GM18519 (cell line): ENCODE data around the gene ADGRA3.

Source experiments
- ATAC-seq: cut with Tn5 transposase; IDR thresholded peaks from one replicate; pipeline ENCODE4 v1.9.1; 2021; ENCODE audit warnings: mild to moderate bottlenecking, moderate library complexity; ENCODE audit not compliant: unreplicated experiment, low FRiP score

Gene ADGRA3, protein sequence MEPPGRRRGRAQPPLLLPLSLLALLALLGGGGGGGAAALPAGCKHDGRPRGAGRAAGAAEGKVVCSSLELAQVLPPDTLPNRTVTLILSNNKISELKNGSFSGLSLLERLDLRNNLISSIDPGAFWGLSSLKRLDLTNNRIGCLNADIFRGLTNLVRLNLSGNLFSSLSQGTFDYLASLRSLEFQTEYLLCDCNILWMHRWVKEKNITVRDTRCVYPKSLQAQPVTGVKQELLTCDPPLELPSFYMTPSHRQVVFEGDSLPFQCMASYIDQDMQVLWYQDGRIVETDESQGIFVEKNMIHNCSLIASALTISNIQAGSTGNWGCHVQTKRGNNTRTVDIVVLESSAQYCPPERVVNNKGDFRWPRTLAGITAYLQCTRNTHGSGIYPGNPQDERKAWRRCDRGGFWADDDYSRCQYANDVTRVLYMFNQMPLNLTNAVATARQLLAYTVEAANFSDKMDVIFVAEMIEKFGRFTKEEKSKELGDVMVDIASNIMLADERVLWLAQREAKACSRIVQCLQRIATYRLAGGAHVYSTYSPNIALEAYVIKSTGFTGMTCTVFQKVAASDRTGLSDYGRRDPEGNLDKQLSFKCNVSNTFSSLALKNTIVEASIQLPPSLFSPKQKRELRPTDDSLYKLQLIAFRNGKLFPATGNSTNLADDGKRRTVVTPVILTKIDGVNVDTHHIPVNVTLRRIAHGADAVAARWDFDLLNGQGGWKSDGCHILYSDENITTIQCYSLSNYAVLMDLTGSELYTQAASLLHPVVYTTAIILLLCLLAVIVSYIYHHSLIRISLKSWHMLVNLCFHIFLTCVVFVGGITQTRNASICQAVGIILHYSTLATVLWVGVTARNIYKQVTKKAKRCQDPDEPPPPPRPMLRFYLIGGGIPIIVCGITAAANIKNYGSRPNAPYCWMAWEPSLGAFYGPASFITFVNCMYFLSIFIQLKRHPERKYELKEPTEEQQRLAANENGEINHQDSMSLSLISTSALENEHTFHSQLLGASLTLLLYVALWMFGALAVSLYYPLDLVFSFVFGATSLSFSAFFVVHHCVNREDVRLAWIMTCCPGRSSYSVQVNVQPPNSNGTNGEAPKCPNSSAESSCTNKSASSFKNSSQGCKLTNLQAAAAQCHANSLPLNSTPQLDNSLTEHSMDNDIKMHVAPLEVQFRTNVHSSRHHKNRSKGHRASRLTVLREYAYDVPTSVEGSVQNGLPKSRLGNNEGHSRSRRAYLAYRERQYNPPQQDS (N-terminal part only)

DNA sequence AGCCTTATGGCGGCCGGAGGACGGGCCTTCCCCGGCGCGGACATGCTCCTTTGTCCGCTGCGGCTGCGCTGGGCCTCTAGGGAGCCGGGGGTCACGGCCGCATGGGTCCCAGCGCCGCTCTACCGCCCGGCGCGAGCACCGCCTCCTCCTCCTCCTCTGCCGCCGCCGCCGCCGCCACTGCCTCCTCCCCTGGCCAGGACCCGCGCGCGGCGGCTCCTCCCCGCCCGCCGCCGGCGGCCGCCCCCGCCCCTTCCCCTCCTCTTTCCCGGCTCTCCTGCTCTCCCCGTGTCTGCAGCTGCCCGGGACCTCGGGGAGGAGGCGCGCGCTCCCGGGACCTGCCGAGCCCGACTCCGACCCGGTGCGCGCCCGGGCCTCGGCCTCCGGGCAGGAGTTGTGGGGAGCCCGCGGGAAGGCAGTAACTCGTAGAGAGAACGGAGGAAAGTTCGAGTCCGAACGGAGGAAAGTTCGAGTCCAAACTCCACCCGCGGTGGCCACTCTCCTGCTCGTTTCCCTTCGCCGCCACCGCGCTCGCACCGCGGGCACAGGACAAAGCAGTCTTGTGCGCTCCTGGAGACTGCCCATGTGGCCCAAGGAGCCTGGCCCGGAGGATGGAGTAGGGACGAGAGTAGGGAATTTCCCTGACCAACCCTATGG, at the start of gene ADGRA3:
Gene ADGRA3, minus strand, starts transcription at position 179 of the 654 bp plus-strand sequence. CDS start 282 bp downstream, outside the sequence.
- peak; percentile 42 for ATAC-seq

DNA sequence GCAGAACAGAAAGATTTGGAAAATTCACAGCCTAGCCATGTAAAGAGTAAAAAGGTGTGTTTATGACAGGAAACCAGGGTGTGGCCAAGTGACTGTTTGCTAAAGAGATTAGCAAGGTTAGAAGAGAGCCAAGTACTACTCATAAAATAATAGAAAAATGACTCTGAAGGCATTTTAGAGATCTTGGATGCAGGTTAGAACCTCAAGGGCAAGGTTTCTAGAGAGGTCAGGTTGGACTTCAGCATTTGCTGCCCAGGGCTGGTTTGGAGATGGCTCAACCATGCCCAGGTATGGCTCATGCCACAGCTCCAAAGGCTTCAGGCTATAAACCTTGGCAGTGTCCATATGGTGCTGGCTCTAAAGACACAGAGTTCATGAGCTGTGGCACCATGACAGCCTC, 40.6 kb upstream of the ADGRA3 start:
- no peak for ATAC-seq

DNA sequence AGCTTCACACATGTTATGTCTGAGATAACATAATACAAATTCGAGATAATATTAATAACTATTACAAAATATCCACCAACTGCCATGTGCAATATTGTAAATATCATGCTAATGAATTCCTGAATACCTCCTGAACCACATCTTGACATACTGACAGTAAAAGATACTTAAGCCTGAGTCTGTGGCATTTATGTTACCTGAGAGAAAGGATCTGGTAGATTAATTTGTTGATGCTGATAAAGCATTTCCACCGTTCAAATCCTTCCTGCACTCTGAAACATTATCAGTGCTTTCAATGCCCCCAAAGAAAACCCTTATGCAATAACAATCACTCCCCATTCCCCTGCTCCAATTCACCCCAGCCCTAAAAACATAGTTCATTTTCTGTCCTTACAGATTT, 38.8 kb upstream of the ADGRA3 start:
- ATAC-seq, result no peak

DNA sequence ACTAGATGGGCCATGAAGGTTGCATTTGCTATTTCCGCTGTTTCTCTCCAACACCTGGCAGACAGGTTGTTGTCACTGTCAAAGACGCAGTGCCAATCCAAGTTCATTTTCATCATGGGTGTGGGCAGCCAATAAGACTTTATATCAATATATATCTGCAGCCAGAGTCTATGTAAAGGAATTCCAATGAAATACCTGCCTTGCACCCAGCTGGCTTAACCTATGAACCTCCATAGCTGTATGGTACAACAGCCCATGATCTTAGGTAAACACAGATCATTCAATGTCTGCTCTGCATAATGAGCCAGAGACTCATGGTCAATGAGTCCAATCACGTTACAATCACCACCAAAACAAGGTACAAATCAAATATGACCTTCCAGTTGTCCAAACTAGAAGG, 37.7 kb upstream of the ADGRA3 start:
- ATAC-seq, result no peak

DNA sequence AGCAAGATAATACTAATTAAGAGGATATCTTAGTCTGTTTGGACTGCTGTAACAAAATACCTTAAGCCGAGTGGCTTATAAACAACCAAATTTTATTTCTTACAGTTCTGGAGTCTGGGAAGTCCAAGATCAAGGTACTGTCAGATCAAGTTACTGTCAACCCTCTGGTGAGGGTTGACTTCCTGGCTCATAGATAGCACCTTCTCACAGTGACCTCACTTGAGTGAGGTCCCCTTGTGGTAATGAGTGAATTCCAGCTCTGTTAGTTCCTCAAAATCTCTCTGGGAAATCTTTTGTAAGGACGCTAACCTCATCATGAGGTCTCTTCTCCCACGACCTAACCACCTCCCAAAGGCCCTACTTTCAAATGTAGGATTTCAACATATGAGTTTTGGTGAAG, 36.9 kb upstream of the ADGRA3 start:
- ATAC-seq, result no peak

DNA sequence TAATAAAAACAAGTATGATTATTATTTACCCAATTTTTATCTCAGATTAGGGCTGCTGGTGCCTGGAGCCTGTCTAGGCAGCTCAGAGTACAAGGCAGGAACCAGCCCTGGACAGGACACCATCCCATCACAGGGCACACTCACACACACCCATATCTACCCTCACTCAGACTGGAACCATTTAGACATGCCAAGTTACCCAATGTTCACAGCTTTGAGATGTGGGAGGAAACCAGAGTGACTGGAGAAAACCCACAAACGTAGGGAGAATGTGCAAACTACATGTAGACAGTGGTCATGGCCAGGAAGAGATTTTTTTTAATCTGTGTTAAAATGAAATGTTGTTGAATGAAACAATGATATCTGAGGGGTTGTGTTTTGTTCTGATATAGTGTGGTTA, 35.7 kb upstream of the ADGRA3 start:
- ATAC-seq, result no peak

DNA sequence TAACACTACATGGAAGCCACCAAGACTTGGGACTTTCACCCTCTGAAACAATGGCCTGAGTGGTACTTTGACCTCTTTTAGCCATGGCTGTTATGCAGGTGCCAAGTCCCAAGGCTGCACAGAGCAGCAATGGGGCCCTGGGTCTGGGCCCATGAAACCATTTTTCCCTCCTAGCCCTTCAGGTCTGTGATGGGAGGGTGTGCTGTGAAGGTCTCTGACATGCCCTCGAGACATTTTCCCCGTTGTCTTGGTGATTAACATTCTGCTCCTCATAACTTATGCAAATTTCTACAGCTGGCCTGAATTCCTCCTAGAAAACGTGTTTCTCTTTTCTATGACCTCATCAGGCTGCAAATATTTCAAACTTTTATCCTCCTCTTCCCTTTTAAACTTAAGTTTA, 30.4 kb upstream of the ADGRA3 start:
- ATAC-seq, result no peak

DNA sequence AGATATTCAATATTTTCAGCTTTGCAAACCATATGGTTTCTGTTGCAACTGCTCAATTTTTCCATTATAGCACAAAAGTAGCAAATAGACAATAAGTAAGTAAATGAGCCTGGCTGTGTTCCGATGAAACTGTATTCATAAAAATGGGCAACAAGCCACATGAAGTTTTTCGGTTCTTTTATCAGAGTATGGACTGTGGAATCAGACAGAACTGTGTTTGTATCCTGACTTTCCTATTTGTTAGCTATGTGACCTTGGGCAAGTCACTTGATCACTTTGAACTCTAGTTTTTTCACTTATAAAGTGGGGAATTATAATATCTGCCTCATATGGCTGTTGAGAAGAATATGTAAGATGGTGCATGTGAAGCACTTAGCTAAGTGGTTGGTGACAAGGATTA, 23.4 kb upstream of the ADGRA3 start:
- ATAC-seq, result no peak

DNA sequence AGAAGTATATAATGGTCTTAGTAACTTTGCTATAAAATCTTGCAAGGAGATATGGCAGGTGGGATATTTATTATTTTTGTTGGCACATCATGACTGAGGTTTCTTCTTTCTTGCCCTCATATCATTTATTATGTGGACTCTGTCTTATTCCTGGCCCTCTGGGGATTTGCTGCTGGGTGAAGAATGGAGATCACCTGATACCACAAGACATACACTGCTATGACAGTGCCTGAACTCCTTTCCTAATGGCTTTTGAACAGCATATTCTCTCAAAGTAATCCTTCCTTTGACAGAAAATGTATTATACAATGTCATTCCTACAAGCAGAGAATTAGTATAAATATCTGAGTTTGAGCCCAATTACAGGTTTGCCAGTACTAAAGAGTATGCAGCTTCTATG, 22.0 kb upstream of the ADGRA3 start:
- no peak for ATAC-seq

DNA sequence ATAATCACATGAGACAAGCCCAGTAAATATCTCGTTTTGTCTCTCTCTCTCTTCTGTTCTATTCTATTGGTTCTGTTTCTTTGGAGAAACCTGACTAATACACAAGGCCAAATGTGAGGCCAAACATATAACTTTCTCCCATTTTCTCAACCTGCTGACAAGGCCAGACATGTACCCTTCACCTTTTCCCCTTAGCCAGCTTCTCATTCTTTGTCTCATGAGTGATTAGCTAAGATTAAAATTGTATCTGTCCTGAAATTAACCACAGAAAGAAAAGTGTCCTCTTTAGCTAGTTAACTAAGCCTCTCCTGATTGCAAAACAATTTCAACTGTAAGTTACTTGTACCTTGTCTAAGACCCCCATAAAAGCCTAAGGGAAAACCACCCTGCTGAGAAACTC, 18.5 kb upstream of the ADGRA3 start:
- ATAC-seq, result no peak

DNA sequence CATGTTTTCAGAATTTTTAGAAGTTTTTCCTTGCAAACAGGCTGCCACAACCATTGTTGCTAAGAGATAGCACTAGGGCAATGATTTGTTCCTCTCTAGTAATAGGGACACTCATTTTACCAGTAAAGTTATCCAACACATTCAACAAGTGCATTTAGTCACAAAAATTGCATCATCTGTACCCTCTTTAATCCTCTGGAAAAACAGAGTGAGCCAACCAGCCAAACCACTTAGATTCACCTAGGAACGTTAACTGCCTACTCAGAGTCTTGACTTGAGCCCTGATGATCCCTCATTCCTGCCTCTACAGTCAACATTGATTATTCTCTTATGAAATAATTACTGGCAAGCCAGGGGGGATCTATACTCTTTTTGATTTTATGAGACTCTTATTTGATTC, 17.0 kb upstream of the ADGRA3 start:
- ATAC-seq, result no peak

DNA sequence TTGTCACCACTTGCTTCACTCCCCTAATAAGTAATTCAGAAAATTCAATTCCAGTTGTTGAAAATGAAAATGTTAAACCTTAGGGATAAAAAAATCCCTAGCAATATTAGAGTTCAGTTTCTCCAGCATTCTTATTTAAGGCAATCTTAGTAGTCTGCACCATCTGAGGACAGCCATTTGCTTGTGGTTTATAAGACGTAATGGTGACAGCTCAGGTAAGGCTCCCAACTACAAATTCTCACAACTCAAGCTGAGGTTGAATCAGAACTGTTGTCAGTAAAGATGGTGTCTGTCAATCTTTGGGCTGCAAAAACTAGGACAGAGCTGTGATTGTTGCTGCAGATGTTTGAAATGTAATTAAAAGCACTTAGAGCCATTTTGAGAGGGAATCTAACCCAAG, 16.3 kb upstream of the ADGRA3 start:
- no peak for ATAC-seq

DNA sequence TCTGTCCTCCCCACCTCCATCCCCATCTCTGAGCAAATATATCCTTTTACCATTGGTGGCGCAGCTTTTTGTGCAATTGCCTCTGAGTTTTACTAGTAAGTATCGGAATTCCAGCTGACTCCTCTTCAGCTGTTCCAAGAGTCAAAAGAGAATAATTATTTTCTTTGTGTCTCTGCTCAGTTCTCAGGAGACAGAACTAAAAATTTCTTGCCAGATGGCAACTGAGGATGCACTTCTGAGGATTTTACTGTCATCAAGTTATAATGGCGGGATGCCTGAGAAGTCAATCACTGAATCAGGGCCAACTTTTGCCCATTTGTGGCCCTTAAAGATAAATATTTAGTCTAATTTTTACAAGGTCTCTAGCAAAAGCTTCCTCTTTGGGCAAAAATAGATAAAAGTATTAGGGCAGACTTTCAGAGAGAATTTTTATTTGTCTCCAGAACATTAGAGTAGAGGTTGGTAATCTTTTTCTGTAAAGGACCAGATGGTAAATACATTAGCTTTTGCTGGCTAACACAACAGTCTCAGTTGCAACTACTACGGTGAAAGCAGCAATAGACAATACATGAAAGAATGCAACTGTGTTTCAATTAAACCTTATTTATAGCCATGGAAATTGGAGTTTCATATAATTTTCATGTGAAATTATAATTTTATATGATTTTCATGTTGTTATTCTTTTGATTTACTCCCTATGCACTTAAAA, 15.6 kb upstream of the ADGRA3 start:
- no peak for ATAC-seq

DNA sequence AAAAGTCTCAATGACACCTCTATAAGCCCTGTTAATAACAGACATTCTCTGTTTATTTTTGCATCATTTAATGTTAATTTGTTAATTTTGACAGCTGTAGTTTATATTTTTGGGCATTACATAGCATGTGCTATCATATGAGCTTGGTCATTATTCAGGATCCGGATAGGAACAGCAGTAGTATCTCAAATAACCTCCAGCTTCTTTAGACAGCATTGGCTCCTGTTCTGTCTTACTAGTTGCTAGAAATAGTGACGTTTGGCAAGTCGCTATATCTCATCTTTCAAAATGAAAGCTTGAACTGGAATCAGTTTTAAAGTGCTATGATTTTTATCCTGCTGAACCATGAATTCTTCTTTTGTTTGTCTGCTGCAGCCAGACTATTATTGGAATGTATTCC, 9.0 kb upstream of the ADGRA3 start:
- no peak for ATAC-seq

DNA sequence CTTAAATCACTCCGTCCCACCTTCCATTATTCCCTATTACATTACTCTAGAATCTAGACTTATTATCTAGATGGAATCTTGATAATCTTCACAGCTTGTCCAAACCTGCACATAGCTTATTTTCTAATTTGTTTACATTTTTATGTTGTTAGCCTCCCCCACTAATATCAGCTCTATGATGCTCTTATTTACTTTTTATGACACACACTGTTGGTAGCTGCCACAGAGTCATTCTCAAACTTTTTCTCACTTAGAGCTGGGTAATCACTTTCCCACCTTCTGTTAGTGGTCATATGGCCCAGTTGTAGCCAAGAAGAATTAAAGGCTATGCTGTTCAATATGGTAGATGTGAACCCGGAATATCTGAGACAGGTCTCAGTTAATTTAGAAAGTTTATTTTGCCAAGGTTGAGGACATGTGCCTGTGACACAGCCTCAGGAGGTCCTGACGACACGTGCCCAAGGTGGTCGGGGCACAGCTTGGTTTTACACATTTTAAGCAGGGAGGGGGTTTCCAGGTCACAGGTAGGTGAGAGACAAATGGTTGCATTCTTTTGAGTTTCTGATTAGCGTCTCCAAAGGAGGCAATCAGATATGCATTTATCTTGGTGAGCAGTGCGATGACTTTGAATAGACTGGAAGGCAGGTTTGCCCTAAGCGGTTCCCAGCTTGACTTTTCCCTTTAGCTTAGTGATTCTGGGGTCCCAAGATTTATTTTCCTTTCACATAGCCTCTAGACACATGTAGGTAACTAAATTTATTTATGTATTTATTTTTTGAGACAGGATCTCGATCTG, 7.0 kb upstream of the ADGRA3 start:
- ATAC-seq, result no peak

DNA sequence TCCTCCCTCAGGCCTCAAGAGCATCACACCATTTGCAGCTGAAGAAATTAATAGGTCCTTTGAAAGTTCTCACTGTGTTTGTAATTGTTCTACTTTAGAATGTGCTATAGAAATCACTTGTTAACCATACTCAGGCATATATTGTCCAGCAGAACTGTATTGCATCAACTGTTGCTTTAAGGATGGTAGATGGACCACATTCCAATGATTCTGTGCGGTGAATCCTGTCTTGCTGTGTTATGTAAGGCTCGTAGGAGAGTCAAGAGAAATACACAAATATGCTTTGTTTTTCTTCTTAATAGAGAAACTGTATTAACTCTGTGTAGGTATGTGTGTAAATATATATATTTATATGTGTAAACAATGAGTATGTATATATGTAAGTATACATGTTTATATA, 6.3 kb upstream of the ADGRA3 start:
- no peak for ATAC-seq

DNA sequence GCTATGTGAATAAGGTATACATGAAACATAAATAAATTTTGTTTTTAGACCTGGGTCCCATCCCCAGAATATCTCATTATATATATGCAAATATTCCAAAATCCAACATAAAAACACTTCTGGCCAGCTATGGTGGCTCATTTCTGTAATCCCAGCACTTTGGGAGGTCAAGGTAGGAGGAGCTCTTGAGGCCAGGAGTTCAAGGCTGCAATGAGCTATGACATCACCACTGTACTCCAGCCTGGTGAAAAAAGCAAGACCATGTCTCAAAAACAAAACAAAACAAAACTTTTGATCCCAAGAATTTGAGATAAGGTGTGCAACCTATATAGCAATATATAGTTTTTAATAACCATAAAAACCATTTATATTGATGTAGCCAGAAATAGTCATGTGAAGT, 5.4 kb upstream of the ADGRA3 start:
- ATAC-seq, result no peak

DNA sequence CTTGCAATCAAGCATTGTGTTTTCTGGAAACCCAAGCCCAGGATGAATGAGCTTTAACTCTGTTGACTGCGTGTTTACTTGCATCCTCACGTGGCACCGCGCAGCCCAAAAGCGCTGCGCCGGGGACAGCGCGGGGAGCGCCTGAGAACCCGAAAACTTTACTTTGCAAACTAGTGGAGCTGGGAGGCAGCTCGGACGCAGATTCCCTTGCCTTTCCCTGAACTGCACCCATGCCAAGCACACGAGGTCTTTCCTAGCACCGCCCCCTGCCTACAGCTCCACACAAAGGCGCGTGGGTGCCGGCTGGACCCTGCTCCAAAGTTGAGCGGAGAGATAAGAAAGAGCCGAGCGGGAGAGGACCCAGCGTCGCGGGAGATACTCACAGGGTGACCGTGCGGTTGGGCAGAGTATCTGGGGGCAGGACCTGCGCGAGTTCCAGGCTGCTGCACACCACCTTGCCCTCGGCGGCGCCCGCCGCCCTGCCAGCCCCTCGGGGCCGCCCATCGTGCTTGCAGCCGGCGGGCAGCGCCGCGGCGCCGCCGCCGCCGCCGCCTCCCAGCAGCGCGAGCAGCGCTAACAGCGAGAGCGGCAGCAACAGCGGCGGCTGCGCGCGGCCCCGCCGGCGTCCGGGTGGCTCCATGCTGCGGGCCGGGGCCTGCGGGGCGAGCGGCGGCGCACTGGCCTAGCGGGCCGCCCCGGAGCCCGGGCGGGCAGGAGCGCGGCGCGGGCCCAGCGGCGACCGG, 550 bp downstream of the ADGRA3 start:
- peak; percentile 70 for ATAC-seq
